OCI-LY1 (cell line): ENCODE results near the gene RSPH1.

ENCODE experiments used
- EZH2 ChIP-seq: fragments of 200-600 bp; sonication (generic), shearing (Covaris generic); IDR thresholded peaks from 2 replicates; pipeline ENCODE4 v1.8.0; 2017; ENCODE audit warnings: borderline replicate concordance, mixed run types, mild to moderate bottlenecking, antibody characterized with exemption, low read length, moderate library complexity, mixed read lengths
- TF ChIP-seq, protein P1 (sequence below): fragments of 200-600 bp; sonication (generic), shearing (Covaris generic); IDR thresholded peaks from 2 replicates; pipeline ENCODE4 v1.5.1; 2017; ENCODE audit warnings: mild to moderate bottlenecking, antibody characterized with exemption, low read length, moderate library complexity, mixed read lengths

DNA sequence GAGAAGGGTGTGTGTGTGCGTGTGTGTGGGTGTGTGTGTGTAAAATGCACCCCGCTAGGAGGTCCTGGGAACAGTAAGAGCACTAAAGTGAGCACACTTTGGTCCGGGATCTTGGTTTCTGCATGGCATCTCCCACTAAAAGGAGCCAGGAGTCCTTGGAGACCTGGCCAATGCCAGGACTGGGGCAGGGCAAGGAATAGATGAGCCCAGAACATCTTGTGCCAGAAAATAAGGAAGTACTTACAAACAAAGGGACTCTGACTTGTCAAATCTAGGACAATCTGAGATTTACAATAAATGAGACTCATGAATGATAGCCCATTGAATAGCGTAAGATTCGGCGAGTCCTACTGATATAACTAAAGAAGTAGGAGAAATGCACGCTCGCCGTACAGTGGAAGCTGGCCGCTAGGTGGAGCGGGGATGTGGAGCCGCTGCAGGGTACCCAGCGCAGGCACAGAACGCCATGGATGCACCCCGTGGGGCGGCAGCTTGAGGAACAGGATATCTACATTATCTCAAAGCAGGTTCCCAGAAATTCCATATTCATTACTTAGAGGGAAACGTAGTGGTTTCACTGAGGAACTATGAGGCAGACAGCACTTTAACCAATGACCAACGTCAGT, 24.7 kb upstream of the RSPH1 start:
- TF ChIP-seq, protein P1, sequence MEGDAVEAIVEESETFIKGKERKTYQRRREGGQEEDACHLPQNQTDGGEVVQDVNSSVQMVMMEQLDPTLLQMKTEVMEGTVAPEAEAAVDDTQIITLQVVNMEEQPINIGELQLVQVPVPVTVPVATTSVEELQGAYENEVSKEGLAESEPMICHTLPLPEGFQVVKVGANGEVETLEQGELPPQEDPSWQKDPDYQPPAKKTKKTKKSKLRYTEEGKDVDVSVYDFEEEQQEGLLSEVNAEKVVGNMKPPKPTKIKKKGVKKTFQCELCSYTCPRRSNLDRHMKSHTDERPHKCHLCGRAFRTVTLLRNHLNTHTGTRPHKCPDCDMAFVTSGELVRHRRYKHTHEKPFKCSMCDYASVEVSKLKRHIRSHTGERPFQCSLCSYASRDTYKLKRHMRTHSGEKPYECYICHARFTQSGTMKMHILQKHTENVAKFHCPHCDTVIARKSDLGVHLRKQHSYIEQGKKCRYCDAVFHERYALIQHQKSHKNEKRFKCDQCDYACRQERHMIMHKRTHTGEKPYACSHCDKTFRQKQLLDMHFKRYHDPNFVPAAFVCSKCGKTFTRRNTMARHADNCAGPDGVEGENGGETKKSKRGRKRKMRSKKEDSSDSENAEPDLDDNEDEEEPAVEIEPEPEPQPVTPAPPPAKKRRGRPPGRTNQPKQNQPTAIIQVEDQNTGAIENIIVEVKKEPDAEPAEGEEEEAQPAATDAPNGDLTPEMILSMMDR = peak; percentile 26; the same call in 1 of the 2 replicates
- TF ChIP-seq EZH2 = no peak
